ENCODE measurements around the gene SLC35G6. TPM values are rescaled to one million over a fixed set of nuclear protein-coding genes. Genes with fewer than 3 reads are reported as not detected.

The SLC35G6 gene
- polyA plus RNA-seq, 2 of the 4 experiments (the other 2 are of a cell fraction), result not detected

DNA sequence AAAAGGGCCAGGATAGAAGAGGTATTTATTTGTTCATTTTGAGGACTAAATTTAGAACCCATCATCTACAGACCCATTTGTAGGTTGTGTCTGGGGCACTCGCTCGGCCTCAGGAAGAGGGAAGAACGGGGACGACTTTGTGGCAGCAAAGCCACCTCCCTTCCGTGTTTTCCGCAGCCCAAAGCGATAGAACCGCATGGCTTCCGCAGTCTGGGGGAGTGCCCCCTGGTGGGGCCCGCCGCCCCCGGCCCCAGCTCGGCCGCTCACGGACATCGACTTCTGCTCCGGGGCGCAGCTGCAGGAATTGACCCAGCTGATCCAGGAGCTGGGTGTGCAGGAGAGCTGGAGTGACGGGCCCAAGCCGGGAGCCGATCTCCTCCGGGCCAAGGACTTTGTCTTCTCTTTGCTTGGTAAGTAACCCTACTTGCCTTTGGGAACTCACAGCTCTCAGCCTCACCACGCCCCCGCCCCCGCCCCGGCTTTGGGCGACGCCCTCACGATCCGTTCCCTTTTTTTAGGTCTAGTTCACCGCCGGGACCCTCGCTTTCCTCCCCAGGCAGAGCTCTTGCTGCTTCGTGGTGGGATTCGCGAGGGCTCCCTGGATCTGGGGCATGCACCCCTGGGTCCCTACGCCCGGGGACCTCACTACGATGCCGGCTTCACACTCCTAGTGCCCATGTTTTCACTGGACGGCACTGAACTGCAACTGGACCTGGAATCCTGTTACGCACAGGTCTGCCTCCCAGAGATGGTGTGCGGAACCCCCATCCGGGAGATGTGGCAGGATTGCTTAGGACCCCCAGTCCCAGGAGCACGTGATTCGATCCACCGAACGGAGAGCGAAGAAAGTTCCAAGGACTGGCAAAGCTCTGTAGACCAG is 45.3 kb upstream of the SLC35G6 start (continued):
- TF ChIP-seq SMC3 (IDR thresholded peaks at IDR 0.05), result no peak

- H3K27ac ChIP-seq, result peak overlapping the region; percentile 52 to 85
- ATAC-seq, result peak; percentile 70 to 86
- peak; percentile 68 for FAIRE-seq
- H3K4me3 ChIP-seq, result peak overlapping the region; percentile 55
- peak; percentile 87 to 92 for DNase-seq (ENCODE audit: low read depth in 1 of 2, low spot score in 1 of 2)
- 30% methylated on average over 36 of the region's 92 CpGs for WGBS (ENCODE audit: missing lambda C conversion rate)
- ChIA-PET CTCF (interaction anchor here (0.6 to 17.0 kb wide), 70 partner anchors 11 to 483 kb away, joined by 3 to 342 read pairs (median 6); partner anchors contain the start of genes CHRNB1, KCTD11, NLGN2 and PLSCR3), POLR2A (interaction anchor here (0.6 to 3.0 kb wide), 12 partner anchors 18 to 251 kb away, joined by 3 to 31 read pairs (median 4); partner anchors contain the start of genes PLSCR3, POLR2A, SLC35G6 and TMEM256)
- H3K9me3 ChIP-seq, result no peaks in the 10 kb centered on the region
- peak overlapping the region; percentile 86 for H3K4me2 ChIP-seq
- H3K4me1 ChIP-seq, result peaks cover 31% of the 10 kb centered on the region
- no peak for TF ChIP-seq CHD2 (IDR thresholded peaks at IDR 0.05; ENCODE audit: low read length, partially characterized antibody)
- TF ChIP-seq FOSL2 (IDR thresholded peaks at IDR 0.05), result no peak
- peak; percentile 46; the same call in 1 of the 2 replicates for TF ChIP-seq FOSL2 (CRISPR knock-in tag; IDR thresholded peaks at IDR 0.05)
- no peak for TF ChIP-seq TP53 (CRISPR knock-in tag; IDR thresholded peaks at IDR 0.05)
- no peak; the same call in 1 of the 2 replicates for TF ChIP-seq MAZ (IDR thresholded peaks at IDR 0.05; ENCODE audit: borderline replicate concordance, low read depth, low read length)
- no peak for TF ChIP-seq EP300 (IDR thresholded peaks at IDR 0.05)
- peak; percentile 83 for TF ChIP-seq E2F6 (IDR thresholded peaks at IDR 0.05; ENCODE audit: borderline replicate concordance, low read depth)
- TF ChIP-seq EHF (CRISPR knock-in tag; IDR thresholded peaks at IDR 0.05), result no peak
- no peak for TF ChIP-seq ESRRA (IDR thresholded peaks at IDR 0.05; ENCODE audit: borderline replicate concordance, low read length)
- TF ChIP-seq RARB (CRISPR knock-in tag; IDR thresholded peaks at IDR 0.05), result no peak
- TF ChIP-seq, protein P1, sequence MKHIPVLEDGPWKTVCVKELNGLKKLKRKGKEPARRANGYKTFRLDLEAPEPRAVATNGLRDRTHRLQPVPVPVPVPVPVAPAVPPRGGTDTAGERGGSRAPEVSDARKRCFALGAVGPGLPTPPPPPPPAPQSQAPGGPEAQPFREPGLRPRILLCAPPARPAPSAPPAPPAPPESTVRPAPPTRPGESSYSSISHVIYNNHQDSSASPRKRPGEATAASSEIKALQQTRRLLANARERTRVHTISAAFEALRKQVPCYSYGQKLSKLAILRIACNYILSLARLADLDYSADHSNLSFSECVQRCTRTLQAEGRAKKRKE (CRISPR knock-in tag; IDR thresholded peaks at IDR 0.05; ENCODE audit: low read depth), result no peak
- no peak for TF ChIP-seq FOXS1 (CRISPR knock-in tag; IDR thresholded peaks at IDR 0.05)
- TF ChIP-seq TFCP2L1 (CRISPR knock-in tag; IDR thresholded peaks at IDR 0.05), result no peak; the same call in 1 of the 2 replicates
- no peak; the same call in 1 of the 2 replicates for TF ChIP-seq BHLHE40 (IDR thresholded peaks at IDR 0.05; ENCODE audit: low read depth, low read length)
- peak; percentile 99 for TF ChIP-seq CTCF (IDR thresholded peaks at IDR 0.05)
- no peak for TF ChIP-seq JUNB (IDR thresholded peaks at IDR 0.05)
- TF ChIP-seq CHD4 (IDR thresholded peaks at IDR 0.05; ENCODE audit: borderline replicate concordance), result no peak
- TF ChIP-seq RCOR1 (IDR thresholded peaks at IDR 0.05; ENCODE audit: low read depth, low read length), result no peak
- TF ChIP-seq, protein P2, sequence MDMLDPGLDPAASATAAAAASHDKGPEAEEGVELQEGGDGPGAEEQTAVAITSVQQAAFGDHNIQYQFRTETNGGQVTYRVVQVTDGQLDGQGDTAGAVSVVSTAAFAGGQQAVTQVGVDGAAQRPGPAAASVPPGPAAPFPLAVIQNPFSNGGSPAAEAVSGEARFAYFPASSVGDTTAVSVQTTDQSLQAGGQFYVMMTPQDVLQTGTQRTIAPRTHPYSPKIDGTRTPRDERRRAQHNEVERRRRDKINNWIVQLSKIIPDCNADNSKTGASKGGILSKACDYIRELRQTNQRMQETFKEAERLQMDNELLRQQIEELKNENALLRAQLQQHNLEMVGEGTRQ (IDR thresholded peaks at IDR 0.05), result no peak
- TF ChIP-seq REST (IDR thresholded peaks at IDR 0.05), result no peak
- TF ChIP-seq POLR2AphosphoS2 (conservative IDR thresholded peaks at IDR 0.05; ENCODE audit: low read length), result no peak
- peak; percentile 98 for TF ChIP-seq SMC3 (IDR thresholded peaks at IDR 0.05)
- TF ChIP-seq MAX (IDR thresholded peaks at IDR 0.05), result peak; percentile 96
- no peak for TF ChIP-seq GATA3 (IDR thresholded peaks at IDR 0.05; ENCODE audit: borderline replicate concordance)
- no peak for TF ChIP-seq CEBPB (IDR thresholded peaks at IDR 0.05)
- no peak for TF ChIP-seq KDM5A (IDR thresholded peaks at IDR 0.05)
- no peak for TF ChIP-seq ZSCAN20 (CRISPR knock-in tag; IDR thresholded peaks at IDR 0.05)
- TF ChIP-seq HES2 (IDR thresholded peaks at IDR 0.05), result no peak
Measured at GRCh38 chr17:7436556-7437368, 44.5 kb upstream of the SLC35G6 start.

Data from A549 (cell line).